HTR-8/SVneo (cell line): Measurements from ENCODE around the gene UBALD2.
A peak's percentile ranks its signal among the peaks of the same experiment; 100 is the strongest.
"Not testable (repeated sequence)": the region's sequence is repeated elsewhere in the genome, so short reads cannot be mapped to it uniquely, and the experiment has no call there.

Experiments used
- DNase-seq: peaks from one replicate; pipeline ENCODE4 v3.0.0; 2011; ENCODE audit warnings: low spot score, mixed read lengths; ENCODE audit not compliant: insufficient read length
- FAIRE-seq: peaks from 2 replicates; lab custom pipeline; 2011; peaks lifted over from hg19 to GRCh38; lab: Jason Lieb, UNC

The UBALD2 gene

DNA sequence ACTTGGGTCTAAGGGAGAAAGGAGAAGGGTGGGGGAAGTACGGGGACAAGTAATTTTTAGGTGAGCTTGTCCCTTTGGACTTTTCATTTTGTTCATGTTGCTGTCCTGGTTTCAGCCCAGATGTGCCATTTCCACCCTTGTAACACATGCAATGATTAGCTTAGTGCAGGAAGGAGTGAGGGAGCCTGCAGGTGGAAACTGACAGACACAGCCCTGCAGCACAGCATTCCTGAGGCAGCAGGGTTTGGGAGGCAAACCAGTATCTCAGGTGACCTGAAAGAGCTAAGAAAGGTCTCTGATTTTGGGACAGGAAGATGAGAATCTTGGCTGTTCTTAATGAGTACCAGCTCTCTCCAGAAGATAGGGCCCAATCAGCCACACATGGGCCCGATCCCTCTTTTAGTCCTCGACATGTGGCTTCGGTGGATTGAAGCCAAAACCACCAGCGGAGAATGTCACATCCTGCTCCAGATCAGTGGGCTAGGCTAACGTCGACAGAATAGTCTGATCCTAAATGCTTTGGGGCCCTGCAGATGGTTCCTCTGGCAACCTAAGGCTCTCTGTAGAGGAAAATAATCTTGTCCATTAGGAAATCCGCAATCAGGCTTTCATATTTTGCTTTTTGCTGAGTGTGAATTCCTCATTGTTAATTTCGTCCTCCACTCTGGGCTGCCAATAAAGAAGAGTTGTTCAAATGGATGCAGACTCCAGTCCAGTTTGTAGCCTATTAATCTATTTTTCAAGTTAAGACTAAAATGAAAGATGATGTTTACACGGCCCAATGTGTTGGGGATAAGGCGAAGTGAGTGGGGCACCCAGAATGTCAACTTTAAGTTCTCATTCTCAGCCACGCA, 21.1 kb upstream of the UBALD2 start:
- FAIRE-seq (no peak), DNase-seq (no peak)

DNA sequence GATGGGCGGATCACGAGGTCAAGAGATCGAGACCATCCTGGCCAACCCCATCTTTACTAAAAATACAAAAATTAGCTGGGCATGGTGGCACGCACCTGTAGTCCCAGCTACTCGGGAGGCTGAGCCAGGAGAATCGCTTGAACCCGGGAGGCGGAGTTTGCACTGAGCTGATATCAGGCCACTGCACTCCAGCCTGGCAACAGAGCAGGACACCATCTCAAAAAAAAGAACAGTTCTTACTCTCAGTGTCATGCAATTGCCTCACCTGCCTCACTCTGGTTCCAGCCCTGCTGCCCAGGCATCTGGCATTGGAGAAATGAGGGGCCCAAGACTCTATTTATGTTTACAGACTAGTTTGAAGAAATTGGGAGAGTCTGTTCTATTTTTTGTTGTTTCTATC, 20.4 kb upstream of the UBALD2 start:
- FAIRE-seq, DNase-seq: not testable (repeated sequence)

DNA sequence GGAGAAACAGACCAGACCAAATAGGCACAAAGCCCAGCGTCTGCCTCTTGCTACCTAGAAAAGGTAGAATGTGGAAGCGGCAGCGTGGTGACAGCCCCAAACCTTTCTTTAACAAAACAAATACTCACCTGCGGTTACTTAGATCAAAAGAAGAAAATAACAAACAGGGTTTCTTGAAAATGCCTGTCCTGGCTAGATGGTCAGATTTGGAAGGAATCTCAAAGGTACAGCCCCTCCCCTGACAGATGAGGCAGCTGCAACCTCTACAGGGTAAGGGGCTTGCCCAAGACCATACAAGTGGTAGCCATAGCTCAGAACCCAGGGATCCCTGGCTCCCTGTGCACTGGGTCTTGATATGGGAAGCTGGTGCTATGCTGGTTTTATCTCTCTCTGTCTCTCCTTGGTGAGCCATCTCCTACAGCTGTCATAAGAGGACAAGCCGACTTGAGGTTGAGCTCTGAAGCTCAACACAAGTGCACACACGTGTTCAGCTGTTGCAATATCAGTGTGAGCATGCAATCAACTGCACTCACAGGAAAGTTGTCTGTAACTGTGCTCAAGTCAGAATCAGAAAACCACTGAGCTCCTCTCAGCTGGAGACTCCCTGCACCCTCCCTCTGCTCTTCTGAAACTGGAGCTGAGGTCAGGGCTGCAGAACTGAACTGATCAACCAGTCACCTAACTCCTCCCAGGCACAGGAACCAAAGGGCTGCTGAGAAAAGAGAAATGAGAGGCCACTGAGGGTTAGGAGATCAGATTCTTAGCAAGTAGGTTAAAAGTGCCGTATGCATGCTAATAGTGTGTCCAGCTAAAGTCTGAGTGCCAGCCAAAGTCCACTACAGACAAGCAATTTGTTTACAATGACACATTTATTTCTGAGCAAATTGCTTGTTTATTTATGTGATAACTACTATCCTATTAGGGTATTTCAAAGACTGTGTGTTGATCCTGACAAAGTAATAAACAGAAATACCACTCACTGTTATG, 18.8 kb upstream of the UBALD2 start:
- DNase-seq (no peak), FAIRE-seq (no peak)

DNA sequence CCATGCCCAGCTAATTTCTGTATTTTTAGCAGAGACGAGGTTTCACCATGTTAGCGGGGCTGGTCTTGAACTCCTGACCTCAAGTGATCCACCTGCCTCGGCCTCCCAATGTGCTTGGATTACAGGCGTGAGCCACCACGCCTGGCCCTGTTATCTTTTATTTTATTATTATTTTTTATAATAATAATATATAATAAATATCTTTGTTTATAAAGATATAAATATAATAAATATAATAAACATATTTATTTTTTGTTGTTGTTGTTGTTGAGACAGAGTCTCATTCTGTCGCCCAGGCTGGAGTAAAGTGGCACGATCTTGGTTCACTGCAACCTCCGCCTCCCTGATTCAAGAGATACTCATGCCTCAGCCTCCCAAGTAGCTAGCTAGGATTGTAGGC, 17.8 kb upstream of the UBALD2 start:
- FAIRE-seq (no peak), DNase-seq (no peak)

DNA sequence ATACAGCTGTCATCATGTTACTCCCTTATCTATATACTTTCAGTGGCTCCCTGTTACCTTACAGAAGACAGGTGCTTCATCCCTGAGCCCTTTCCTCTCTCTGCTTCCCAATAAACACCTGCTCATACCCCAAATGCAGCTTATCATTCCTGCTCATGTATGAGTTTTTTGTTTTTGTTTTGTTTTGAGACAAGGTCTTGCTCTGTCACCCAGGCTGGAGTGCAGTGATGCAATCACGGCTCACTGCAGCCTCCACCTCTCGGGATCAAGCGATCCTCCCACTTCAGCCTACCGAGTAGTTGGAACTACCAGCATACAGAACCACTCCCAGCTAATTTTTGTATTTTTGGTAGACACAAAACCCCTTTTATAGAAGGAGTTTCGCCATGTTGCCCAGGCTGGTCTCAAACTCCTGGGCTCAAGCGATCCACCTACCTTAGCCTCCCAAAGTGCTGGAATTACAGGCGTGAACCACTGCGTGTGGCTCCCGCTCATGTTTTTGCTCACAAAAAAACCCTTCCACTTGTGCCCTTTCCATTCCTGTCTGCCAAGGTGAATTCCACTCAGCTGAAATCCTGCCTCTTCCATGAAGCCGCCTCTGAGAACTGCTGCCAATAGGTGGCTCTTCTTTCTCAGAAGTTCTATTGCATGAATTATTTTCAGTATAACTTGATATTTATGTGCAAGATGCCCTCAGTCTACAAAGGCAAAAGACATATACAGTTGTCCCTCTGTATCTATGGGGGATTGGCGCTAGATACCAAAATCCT, 16.9 kb upstream of the UBALD2 start:
- FAIRE-seq: no peak

DNA sequence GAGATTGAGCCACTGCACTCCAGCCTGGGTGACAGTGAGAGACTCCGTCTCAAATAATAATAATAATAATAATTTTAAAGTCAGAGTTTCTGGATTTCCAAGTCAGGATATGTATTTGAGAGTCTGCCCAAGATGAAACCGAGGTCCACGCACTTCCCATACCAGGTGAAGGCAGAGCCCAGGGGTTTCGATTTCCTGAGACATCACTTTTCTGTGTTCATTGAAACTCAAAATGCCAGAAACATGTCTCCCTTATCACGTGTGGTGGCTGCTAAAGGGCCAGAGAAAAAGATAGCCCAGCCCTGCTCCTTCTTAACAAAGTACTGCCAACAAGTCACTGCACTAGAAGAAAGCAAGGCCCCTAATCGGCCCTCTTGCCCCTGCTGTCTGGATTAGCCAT, 15.0 kb upstream of the UBALD2 start:
- DNase-seq (no peak), FAIRE-seq (no peak)

More for the DNA sequence above, 16.9 kb upstream of the UBALD2 start:
- no peak for DNase-seq

DNA sequence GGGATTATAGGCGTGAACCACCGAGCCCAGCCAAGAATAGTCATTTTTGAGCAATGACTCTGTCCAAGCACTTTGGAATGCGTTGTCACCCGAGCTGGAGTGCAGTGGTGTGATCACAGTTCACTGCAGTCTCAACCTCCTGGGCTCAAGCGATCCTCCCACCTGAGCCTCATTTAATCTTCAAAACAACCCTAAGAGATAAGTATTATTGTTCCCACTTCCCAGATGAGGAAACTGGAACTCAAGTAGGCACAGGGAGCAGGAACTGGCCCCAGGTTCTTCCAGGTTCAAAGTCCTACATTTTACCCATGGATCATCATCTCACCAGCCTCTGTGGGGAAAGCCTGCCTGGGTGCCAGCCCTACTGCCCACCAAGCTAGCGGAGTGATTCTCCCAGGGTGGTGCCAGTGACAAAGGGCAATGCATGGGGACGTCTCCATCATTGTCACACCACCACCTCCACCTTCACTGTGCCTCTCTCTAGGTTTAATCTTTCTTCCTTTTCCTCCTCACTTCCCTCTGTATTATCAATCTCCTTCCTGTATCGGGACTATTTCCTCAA, 13.6 kb upstream of the UBALD2 start:
- FAIRE-seq (no peak), DNase-seq (no peak)

DNA sequence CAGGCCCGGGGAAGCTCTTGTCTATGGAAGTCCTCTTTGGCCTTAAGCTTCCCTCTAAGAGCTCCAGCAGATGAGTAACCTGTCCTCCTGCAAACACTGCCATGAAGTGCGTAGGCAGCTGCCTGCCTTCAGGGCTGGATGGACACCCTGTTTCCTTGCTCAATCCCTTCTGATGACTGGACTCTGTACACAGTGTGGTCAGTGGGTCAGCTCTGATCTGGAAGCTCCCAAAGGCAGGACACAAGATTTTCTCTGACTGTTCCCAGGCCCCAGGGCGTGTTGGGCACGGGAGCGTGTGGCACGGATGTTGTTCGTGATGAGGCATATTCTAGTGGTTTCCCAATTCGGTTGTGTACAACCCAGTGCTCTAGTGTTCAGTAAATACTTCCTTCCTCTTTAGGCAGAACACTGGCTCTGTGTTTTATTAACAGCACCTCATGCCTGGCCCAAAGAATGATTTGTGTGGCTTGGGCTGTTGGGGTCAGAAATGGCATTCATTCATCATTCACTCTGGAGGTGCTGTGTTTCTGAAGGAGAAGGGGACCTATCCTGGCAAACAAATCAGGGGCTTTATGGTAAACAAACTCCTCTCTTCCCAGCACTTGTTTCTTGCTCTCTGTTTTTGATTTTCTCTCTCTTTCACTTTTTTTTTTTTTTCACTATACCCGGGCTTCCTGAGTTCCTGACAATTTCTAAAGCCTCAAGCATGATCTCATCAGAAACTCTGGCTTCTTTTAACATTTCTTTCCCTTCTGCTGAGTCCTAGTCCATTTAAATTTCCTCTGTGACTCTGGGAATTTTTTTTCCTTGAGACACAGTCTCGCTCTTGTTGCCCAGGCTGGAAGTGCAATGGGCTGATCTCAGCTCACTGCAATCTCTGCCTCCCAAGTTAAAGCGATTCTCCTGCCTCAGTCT, 12.9 kb upstream of the UBALD2 start:
- DNase-seq: peak; percentile 61
- FAIRE-seq: peak; percentile 58

DNA sequence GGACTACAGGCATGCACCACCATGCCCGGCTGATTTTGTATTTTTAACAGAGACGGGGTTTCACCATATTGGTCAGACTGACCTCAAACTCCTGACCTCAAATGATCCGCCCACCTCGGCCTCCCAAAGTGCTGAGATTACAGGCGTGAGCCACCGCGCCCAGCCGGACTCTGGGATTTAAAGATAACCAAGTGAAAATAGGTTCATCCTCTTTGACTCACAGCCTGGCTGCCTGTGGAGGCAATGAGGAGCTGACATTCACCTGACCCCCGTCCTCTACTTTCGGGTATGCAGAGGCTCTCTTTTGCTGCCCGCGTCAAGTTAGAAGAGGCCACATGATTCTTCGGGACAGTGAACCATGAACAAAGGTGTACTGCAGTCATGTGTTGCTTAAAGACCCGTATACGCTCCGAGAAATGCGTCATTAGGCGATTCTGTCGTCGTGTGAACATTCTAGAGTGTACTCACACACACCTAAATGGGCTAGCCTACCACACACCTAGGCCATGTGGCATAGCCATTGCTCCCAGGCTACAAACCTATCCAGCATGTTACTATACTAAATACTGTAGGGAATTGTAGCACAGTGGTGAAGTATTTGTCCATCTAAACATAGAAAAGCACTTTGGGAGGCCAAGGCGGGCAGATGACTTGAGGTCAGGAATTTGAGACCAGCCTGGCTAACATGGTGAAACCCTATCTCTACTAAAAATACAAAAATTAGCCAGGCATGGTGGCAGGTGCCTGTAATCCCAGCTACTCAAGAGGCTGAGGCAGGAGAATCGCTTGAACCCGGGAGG, 12.0 kb upstream of the UBALD2 start:
- not testable (repeated sequence) for FAIRE-seq, DNase-seq

DNA sequence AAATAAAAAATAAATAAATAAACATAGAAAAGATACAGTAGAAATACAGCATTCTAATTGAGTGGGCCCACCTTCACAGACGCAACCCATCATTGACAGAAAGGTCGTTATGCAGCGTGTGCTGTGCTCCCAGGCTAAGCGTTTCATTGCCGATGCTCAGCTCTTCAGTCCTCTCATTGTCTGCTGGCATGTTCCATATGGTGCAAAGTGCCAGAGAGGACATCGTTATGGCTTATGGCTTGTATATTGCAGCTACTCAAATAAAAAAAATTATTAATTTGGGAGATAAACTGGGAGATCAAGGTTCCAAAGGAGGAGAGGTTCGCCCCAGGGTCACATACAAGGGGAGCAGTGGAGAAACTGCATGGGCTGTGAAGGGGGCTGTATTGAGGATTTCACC, 11.3 kb upstream of the UBALD2 start:
- DNase-seq: no peak
- no peak for FAIRE-seq

DNA sequence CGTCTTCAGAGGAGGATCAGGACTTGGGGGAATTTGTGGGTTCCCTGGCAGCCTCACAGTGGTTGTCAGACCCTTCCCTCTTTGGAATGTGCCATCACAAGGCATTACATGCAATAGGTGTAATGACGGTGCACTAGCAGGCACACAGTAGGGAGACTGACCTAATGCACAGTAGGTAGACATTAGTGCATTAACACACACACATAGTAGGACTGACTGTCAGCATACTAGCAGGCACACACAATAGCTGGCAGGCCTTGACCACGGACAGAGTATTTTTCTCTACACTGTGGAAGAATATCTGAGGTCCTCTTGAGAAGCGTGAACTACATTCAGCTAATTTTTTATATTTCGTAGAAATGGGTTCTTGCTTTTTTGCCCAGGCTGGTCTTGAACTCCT, 10.9 kb upstream of the UBALD2 start:
- FAIRE-seq (no peak), DNase-seq (no peak)

DNA sequence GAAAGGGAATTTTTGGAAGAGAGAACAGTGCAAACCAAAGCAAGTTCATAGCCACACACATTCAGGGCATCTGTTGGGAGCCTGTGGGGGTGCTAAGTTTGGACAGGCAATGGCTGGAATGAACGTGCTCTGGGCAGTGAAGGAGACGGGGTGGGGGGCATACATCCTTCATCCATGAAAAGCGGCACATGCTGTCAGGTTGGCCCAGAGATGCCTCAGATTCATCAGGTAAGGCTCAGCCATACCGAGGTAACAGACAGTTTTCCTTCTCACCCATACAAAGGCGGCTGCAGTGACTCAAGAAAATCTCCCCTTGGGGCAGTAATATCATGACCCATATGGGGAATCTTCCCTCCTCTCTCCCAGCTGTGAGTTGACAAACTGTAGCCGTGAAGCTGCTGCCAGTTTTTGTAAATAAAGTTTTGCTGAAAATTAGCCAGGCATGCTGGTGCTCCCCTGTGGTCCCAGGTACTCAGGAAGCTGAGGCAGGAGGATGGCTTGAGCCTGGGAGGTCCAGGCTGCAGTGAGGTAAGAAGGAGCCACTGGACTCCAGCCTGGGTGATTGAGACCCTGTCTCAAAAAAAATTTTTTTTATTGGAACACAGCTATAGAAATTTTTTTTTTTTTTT, 9.2 kb upstream of the UBALD2 start:
- FAIRE-seq: no peak
- no peak for DNase-seq

DNA sequence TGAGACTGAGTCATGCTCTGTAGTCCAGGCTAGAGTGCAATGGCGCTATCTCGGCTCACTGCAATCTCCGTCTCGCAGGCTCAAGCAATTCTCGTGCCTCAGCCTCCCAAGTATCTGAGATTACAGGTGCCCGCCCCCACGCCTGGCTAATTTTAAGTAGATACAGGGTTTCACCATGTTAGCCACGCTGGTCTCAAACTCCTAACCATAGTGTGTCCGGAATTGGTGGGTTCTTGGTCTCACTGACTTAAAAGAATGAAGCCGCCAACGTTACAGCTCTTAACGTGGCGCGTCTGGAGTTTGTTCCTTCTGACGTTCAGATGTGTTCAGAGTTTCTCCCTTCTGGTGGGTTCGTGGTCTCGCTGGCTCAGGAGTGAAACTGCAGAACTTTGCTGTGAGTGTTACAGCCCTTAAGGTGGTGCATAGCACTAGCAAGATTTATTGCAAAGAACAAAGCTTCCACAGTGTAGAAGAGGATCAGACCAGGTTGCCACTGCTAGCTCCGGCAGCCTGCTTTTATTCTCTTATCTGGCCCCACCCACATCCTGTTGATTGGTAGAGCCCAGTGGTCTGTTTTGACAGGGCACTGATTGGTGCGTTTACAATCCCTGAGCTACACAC, 8.6 kb upstream of the UBALD2 start:
- FAIRE-seq, DNase-seq: not testable (repeated sequence)

DNA sequence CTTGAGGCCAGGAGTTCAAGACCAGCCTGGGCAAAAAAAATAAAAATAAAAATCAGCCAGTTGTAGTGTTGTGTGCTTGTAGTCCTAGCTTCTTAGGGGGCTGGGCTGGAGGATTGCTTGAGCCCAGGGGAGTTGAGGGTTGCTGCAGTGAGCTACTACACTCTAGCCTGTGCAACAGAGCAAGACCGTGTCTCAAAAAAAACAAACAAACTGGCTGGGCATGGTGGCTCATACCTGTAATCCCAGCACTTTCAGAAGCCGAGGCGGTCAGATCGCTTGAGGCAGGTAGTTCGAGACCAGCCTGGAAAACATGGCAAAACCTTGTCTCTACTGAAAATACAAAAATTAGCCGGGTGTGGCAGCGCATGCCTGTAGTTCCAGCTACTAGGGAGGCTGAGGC, 4.9 kb upstream of the UBALD2 start:
- FAIRE-seq (no peak), DNase-seq (no peak)

DNA sequence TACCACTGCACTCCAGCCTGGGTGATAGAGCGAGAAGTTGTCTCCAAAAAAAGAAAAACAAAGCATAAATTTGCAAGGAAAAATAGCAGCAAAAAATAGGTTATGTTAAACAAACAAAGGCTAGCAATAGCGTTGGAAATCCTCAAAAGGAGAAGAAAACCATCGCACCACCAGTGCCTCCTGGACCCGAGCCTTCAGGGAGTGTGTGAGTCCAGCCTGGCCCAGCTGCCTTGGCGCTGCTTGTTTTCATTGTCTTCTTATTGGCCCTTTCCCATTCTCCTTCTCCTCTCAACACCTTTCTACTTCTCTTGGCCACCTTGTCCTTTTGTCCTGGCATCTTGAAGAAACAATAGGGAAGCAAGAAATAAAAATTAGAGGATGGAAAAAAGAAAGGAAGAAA, 4.5 kb upstream of the UBALD2 start:
- DNase-seq (no peak), FAIRE-seq (no peak)

DNA sequence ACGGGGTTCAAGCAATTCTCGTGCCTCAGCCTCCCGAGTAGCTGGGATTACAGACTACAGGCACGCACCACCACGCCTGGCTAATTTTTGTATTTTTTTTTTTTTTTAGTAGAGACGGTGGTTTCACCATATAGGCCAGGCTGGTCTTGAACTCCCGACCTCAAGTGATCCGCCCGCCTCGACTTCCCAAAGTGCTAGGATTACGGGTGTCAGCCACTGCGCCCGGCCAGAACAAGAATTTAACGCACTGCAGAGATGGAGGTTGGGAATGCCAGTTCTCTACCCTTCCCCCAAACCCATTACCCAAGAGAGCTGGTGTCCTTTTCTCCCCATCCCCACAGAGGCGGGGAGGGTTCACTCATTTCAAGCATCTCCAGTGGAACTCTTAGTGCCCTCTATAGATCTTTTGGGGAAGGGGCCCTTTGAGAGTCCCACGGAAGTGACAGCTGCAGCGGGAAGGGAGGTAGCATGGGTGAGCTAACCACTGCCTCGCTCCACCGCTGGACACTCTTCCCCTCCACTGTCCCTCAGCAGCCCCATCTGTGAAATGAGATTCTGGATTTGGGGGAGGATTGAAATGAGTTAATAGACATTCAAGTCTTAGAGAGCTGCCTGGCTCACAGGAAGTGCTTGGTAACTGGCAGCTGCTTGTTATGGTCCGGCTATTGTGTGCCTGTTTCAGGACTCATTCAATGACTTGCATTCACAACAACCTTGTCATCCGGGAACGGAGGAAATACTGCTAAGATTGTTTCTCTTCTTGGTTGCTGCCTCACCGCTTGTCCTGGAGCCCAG, 3.5 kb upstream of the UBALD2 start:
- no peak for FAIRE-seq
- DNase-seq: no peak
